ENCODE data around the gene ZNF652.

DNA sequence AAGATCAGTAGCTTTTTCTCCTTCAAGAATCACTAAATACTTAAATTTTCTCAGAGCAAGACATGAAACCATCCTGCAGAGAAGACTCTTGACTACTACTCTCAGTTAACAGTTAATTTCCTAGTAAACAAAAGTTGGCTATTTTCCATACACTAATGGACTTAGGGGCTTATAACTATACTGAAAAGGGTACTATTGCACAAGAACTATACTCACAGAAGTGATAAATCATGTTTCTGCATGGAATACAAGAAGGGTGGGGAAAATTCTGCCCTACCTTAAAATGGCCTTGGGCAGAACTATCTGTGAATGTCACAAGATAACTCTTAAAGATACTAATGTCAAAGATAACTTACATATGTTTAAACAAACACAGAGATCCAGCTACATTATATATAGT lies 12.5 kb downstream of the ZNF652 start:
- TF ChIP-seq POLR2AphosphoS5 (IDR thresholded peaks at IDR 0.05; ENCODE audit: insufficient read depth in 1 of 2, low read depth in 1 of 2): no peak
- TF ChIP-seq POLR2A (IDR thresholded peaks at IDR 0.05): no peak
- TF ChIP-seq, protein P1, sequence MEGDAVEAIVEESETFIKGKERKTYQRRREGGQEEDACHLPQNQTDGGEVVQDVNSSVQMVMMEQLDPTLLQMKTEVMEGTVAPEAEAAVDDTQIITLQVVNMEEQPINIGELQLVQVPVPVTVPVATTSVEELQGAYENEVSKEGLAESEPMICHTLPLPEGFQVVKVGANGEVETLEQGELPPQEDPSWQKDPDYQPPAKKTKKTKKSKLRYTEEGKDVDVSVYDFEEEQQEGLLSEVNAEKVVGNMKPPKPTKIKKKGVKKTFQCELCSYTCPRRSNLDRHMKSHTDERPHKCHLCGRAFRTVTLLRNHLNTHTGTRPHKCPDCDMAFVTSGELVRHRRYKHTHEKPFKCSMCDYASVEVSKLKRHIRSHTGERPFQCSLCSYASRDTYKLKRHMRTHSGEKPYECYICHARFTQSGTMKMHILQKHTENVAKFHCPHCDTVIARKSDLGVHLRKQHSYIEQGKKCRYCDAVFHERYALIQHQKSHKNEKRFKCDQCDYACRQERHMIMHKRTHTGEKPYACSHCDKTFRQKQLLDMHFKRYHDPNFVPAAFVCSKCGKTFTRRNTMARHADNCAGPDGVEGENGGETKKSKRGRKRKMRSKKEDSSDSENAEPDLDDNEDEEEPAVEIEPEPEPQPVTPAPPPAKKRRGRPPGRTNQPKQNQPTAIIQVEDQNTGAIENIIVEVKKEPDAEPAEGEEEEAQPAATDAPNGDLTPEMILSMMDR (IDR thresholded peaks at IDR 0.05): no peak

Data from vagina (tissue), 2 donors.